D721Med (cell line): Measurements from ENCODE around the gene GFOD2.

Source experiments
- DNase-seq: peaks from one replicate; pipeline ENCODE4 v3.0.0; 2011; ENCODE audit warnings: low spot score; ENCODE audit not compliant: insufficient read length
- FAIRE-seq: peaks from 2 replicates; lab custom pipeline; 2011; peaks lifted over from hg19 to GRCh38; lab: Jason Lieb, UNC
- CTCF ChIP-seq: IDR thresholded peaks from 2 replicates; pipeline ENCODE4 v1.5.1; 2012; ENCODE audit warnings: mild to moderate bottlenecking, control low read depth; ENCODE audit not compliant: insufficient read depth; ENCODE audit errors: missing control alignments

Gene GFOD2

GRCh38 chr16:67677712-67678111 lies 41.4 kb downstream of the GFOD2 start:
- FAIRE-seq (no peak), DNase-seq (no peak)
- no peak for TF ChIP-seq CTCF

- DNase-seq (no peak), FAIRE-seq (no peak)
- no peak for TF ChIP-seq CTCF
Measured at GRCh38 chr16:67676939-67677338, 42.2 kb downstream of the GFOD2 start.

GRCh38 chr16:67676516-67676915 lies 42.6 kb downstream of the GFOD2 start:
- TF ChIP-seq CTCF = no peak
- DNase-seq (no peak), FAIRE-seq (no peak)

GRCh38 chr16:67675999-67676398 lies 43.1 kb downstream of the GFOD2 start:
- no peak for FAIRE-seq
- no peak for TF ChIP-seq CTCF

GRCh38 chr16:67675579-67675935 lies 43.6 kb downstream of the GFOD2 start:
- no peak for FAIRE-seq

More at GRCh38 chr16:67675999-67676398, 43.1 kb downstream of the GFOD2 start:
- DNase-seq = no peak

GRCh38 chr16:67674851-67675578 lies 44.1 kb downstream of the GFOD2 start:
- DNase-seq = no peak
- no peak for TF ChIP-seq CTCF
- FAIRE-seq = no peak

More at GRCh38 chr16:67675579-67675935, 43.6 kb downstream of the GFOD2 start:
- no peak for DNase-seq
- TF ChIP-seq CTCF = no peak
